ENCODE data around the gene CHST15.

Gene CHST15

GRCh38 chr10:123998197-123999141 lies 94.9 kb downstream of the CHST15 start:
- peak; percentile 1 for DNase-seq (ENCODE audit: low spot score)

- DNase-seq (ENCODE audit: low spot score): peak; percentile 85
Measured at GRCh38 chr10:123997486-123998196, 95.8 kb downstream of the CHST15 start.

GRCh38 chr10:123997013-123997412 lies 96.4 kb downstream of the CHST15 start:
- no peak for DNase-seq (ENCODE audit: low spot score)

- peak; percentile 1 for DNase-seq (ENCODE audit: low spot score)
Measured at GRCh38 chr10:123996302-123996701, 97.1 kb downstream of the CHST15 start.

- DNase-seq (ENCODE audit: low spot score): peak; percentile 87
Measured at GRCh38 chr10:123995461-123996131, 97.8 kb downstream of the CHST15 start.

GRCh38 chr10:123995082-123995460 lies 98.3 kb downstream of the CHST15 start:
- no peak for DNase-seq (ENCODE audit: low spot score)

- DNase-seq (ENCODE audit: low spot score): peak; percentile 96
Measured at GRCh38 chr10:123994417-123995081, 98.8 kb downstream of the CHST15 start.

GRCh38 chr10:123993534-123994416 lies 99.6 kb downstream of the CHST15 start:
- peak; percentile 6 for DNase-seq (ENCODE audit: low spot score)

GRCh38 chr10:123991611-123992570 lies 101.5 kb downstream of the CHST15 start:
- peak; percentile 14 for DNase-seq (ENCODE audit: low spot score)

- peak; percentile 0 for DNase-seq (ENCODE audit: low spot score)
Measured at GRCh38 chr10:123990889-123991288, 102.5 kb downstream of the CHST15 start.

- DNase-seq (ENCODE audit: low spot score): no peak
Measured at GRCh38 chr10:123988694-123989093, 104.7 kb downstream of the CHST15 start.

GRCh38 chr10:123986736-123987135 lies 106.7 kb downstream of the CHST15 start:
- no peak for DNase-seq (ENCODE audit: low spot score)

GRCh38 chr10:123974406-123974805 lies 119.0 kb downstream of the CHST15 start:
- DNase-seq (ENCODE audit: low spot score): no peak

- no peak for DNase-seq (ENCODE audit: low spot score)
Measured at GRCh38 chr10:123972481-123973401, 120.7 kb downstream of the CHST15 start.

GRCh38 chr10:123970927-123971286 lies 122.5 kb downstream of the CHST15 start:
- DNase-seq (ENCODE audit: low spot score): no peak

GRCh38 chr10:123970207-123970926 lies 123.0 kb downstream of the CHST15 start:
- no peak for DNase-seq (ENCODE audit: low spot score)

GRCh38 chr10:123967626-123968243 lies 125.7 kb downstream of the CHST15 start:
- DNase-seq (ENCODE audit: low spot score): peak; percentile 92

GRCh38 chr10:123966896-123967231 lies 126.5 kb downstream of the CHST15 start:
- peak; percentile 39 for DNase-seq (ENCODE audit: low spot score)
